Mesenchymal stem cell (in vitro differentiated cells and primary cell): ENCODE results near the gene EFCAB6.

Source experiments
- DNase-seq: peaks from one replicate; pipeline ENCODE4 v3.0.0-alpha.2; 2013
- H2AFZ ChIP-seq: one replicate; pipeline ENCODE4 v1.6.1; 2013; ENCODE audit warnings: low read depth, mild to moderate bottlenecking, control low read depth, inconsistent platforms, low read length, moderate library complexity
- H2AK5ac ChIP-seq: 2 replicates; pipeline ENCODE4 v1.6.1; 2013; ENCODE audit warnings: low read length, moderate library complexity, mild to moderate bottlenecking, inconsistent platforms; ENCODE audit not compliant: severe bottlenecking
- H2BK120ac ChIP-seq: one replicate; pipeline ENCODE4 v1.6.1; 2013; ENCODE audit warnings: low read depth, mild to moderate bottlenecking, inconsistent platforms, low read length, moderate library complexity
- H2BK12ac ChIP-seq, 2 experiments: one replicate each; pipeline ENCODE4 v1.6.1; 2013; ENCODE audit warnings: inconsistent platforms in 2 of 2, low read length in 2 of 2, mild to moderate bottlenecking in 2 of 2, moderate library complexity in 2 of 2, control low read depth in 1 of 2
- H2BK15ac ChIP-seq: one replicate; pipeline ENCODE4 v1.6.1; 2013; ENCODE audit warnings: mild to moderate bottlenecking, low read depth, inconsistent platforms; ENCODE audit not compliant: poor library complexity, severe bottlenecking
- H2BK5ac ChIP-seq: 2 replicates; pipeline ENCODE4 v1.6.1; 2013; ENCODE audit warnings: low read depth, mild to moderate bottlenecking, low read length, control low read depth, inconsistent platforms; ENCODE audit not compliant: poor library complexity, severe bottlenecking
- H3K14ac ChIP-seq, 2 experiments: one replicate each; pipeline ENCODE4 v1.6.1; 2013; ENCODE audit warnings: inconsistent platforms in 2 of 2, low read length in 2 of 2, control low read depth in 1 of 2, mild to moderate bottlenecking in 1 of 2, moderate library complexity in 1 of 2
- H3K18ac ChIP-seq, 2 experiments: one replicate each; pipeline ENCODE4 v1.6.1; 2013; ENCODE audit warnings: inconsistent platforms in 2 of 2, low read length in 2 of 2, control low read depth in 1 of 2, low read depth in 1 of 2, mild to moderate bottlenecking in 1 of 2
- H3K23ac ChIP-seq, 2 experiments: one replicate each; pipeline ENCODE4 v1.6.1; 2013; ENCODE audit warnings: inconsistent platforms in 2 of 2, low read length in 2 of 2, mild to moderate bottlenecking in 2 of 2, moderate library complexity in 2 of 2, control low read depth in 1 of 2
- H3K27ac ChIP-seq: 2 replicates; pipeline ENCODE4 v1.5.1; 2013; ENCODE audit warnings: mild to moderate bottlenecking, moderate library complexity, low read length, control low read depth, inconsistent platforms; ENCODE audit not compliant: poor library complexity, severe bottlenecking
- H3K27me3 ChIP-seq, 2 experiments: 2 replicates each; pipeline versions ENCODE4 v1.6.1 to v1.7.0; 2013; ENCODE audit warnings: low read length in 2 of 2, mild to moderate bottlenecking in 2 of 2, moderate library complexity in 2 of 2, control low read depth in 1 of 2, inconsistent platforms in 1 of 2; ENCODE audit not compliant: control insufficient read depth in 1 of 2, insufficient read depth in 1 of 2
- H3K36me3 ChIP-seq, 2 experiments: 2 replicates each; pipeline versions ENCODE4 v1.6.1 to v1.7.0; 2013; ENCODE audit warnings: low read length in 2 of 2, control low read depth in 1 of 2, inconsistent platforms in 1 of 2, low read depth in 1 of 2, mild to moderate bottlenecking in 1 of 2; ENCODE audit not compliant: insufficient read depth in 2 of 2, control insufficient read depth in 1 of 2
- H3K4ac ChIP-seq, 2 experiments: one replicate each; pipeline ENCODE4 v1.6.1; 2013; ENCODE audit warnings: inconsistent platforms in 2 of 2, low read length in 2 of 2, mild to moderate bottlenecking in 2 of 2, moderate library complexity in 2 of 2, control low read depth in 1 of 2, low read depth in 1 of 2
- H3K4me1 ChIP-seq: 2 replicates; pipeline ENCODE4 v1.6.1; 2013; ENCODE audit warnings: low read depth, low read length, control low read depth; ENCODE audit not compliant: control insufficient read depth, insufficient read depth
- H3K4me2 ChIP-seq: 2 replicates; pipeline ENCODE4 v1.6.1; 2013; ENCODE audit warnings: low read length, mild to moderate bottlenecking, inconsistent platforms; ENCODE audit not compliant: poor library complexity, severe bottlenecking
- H3K4me3 ChIP-seq, 2 experiments: 2 replicates each; pipeline versions ENCODE4 v1.5.1 to v1.7.0; 2013; ENCODE audit warnings: low read length in 2 of 2, mild to moderate bottlenecking in 2 of 2, control low read depth in 1 of 2, low read depth in 1 of 2; ENCODE audit not compliant: insufficient read depth in 1 of 2
- H3K79me1 ChIP-seq: replicated peaks from 2 replicates; pipeline ENCODE4 v1.6.1; 2013; ENCODE audit warnings: mild to moderate bottlenecking, control low read depth, low read length, inconsistent platforms; ENCODE audit not compliant: poor library complexity, severe bottlenecking
- H3K9ac ChIP-seq: 2 replicates; pipeline ENCODE4 v1.7.0; 2013; ENCODE audit warnings: mild to moderate bottlenecking, low read length, moderate library complexity
- H3K9me3 ChIP-seq: 2 replicates; pipeline ENCODE4 v1.7.0; 2013; ENCODE audit warnings: mild to moderate bottlenecking, low read length; ENCODE audit not compliant: control insufficient read depth
- H4K8ac ChIP-seq: one replicate; pipeline ENCODE4 v1.6.1; 2013; ENCODE audit warnings: inconsistent platforms, mild to moderate bottlenecking, low read length, moderate library complexity
- H4K91ac ChIP-seq: one replicate; pipeline ENCODE4 v1.6.1; 2013; ENCODE audit warnings: mild to moderate bottlenecking, low read length, inconsistent platforms
- WGBS: methylation state at CpG from one replicate; pipeline ENCODE4 v1.1.7; 2013; ENCODE audit warnings: mixed read lengths; 5-methylcytosine and 5-hydroxymethylcytosine counted together

The EFCAB6 gene

DNA sequence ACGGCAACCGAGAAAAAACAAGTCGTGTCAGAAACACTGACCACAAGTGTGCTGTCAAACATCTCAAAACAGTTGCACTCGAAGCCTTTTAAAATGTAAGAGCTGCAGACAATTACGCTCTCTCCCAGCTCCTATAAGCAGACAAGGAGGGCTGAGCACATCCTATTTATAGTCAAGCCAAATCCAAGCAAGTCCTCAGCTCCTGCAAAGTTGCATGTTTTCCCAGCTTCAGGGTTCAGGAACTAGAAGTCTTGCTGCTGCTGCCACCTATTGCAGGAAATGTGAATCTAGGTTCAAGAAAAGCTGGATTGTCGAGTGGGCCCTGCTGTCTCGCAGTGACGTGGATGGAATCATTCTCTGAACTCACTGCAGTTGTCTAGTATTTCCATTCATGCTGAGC lies 15.5 kb downstream of the EFCAB6 start:
- Histone ChIP-seq H3K18ac (no peak overlapping the region), H3K9me3 (peaks cover 20% of the 10 kb centered on the region), H2AK5ac (no peak overlapping the region), H3K4me3 (no peak overlapping the region), H4K8ac (no peak overlapping the region), H3K4me1 (peaks cover 3% of the 10 kb centered on the region), H2BK120ac (no peak overlapping the region), H3K4me2 (no peak overlapping the region), H3K23ac (no peak overlapping the region), H3K4ac (no peak overlapping the region), H2BK15ac (no peak overlapping the region), H2AFZ (no peak overlapping the region), H2BK5ac (no peak overlapping the region), H2BK12ac (no peak overlapping the region), H3K79me1 (no peaks in the 10 kb centered on the region), H4K91ac (no peak overlapping the region), H3K36me3 (no peaks in the 10 kb centered on the region), H3K27ac (no peak overlapping the region), H3K14ac (no peak overlapping the region), H3K27me3 (no peaks in the 10 kb centered on the region), H3K9ac (no peak overlapping the region)
- WGBS: 79% methylated on average over 8 of the region's 8 CpGs
- peak; percentile 15 for DNase-seq

DNA sequence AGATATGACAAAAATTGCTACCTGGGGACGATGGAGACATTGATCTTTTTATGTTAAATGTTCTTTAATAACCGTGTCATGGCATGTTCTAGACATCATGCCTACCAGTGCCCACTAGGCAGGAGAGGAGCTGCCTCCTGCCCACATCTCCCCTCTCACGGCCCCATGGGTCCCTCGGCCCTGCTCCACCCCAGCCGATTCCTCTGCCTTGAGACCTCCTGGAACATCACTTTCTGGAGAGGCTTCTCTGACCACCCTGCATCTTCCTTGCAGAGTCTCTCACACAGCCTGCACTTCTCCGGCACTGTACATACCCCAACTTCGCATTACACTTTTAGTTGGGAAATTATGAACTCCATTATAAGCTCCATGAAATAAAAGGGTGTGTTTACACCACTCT lies 16.8 kb downstream of the EFCAB6 start:
- no peak overlapping the region for H3K9ac ChIP-seq
- no peak overlapping the region for H3K23ac ChIP-seq
- no peak overlapping the region for H2BK120ac ChIP-seq
- no peak overlapping the region for H3K18ac ChIP-seq
- no peak overlapping the region for H2AK5ac ChIP-seq
- no peak overlapping the region for H2AFZ ChIP-seq
- no peaks in the 10 kb centered on the region for H3K36me3 ChIP-seq
- H3K27me3 ChIP-seq: no peaks in the 10 kb centered on the region
- H3K27ac ChIP-seq: no peak overlapping the region
- H3K14ac ChIP-seq: no peak overlapping the region
- H2BK12ac ChIP-seq: no peak overlapping the region
- no peaks in the 10 kb centered on the region for H3K79me1 ChIP-seq
- no peak overlapping the region for H4K8ac ChIP-seq
- no peak overlapping the region for H3K4me3 ChIP-seq
- WGBS: 74% methylated on average over 6 of the region's 7 CpGs
- no peak overlapping the region for H3K4ac ChIP-seq
- DNase-seq: no peak
- no peak overlapping the region for H2BK5ac ChIP-seq
- H4K91ac ChIP-seq: no peak overlapping the region
- peaks cover 3% of the 10 kb centered on the region for H3K4me1 ChIP-seq
- no peak overlapping the region for H3K4me2 ChIP-seq
- H3K9me3 ChIP-seq: peaks cover 7% of the 10 kb centered on the region
- no peak overlapping the region for H2BK15ac ChIP-seq

DNA sequence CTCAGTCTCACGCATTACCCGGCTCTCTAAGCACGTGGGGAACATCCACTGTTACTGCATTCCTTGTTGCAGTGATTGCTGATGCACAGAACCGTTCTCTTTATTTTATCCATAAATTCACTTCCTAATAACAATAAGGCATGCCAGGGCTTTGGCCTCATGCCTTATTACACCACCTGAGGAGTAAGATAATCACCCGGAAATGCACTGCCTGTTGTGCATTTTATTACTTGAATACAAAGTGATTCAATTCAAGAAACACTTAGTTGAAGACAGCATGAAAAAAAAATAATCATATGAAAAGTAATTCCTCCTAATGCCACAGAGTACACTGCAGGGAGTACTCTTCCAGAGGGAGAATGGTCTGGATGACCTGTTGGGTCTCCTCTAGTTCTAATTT lies 19.2 kb downstream of the EFCAB6 start:
- Histone ChIP-seq H3K23ac (no peak overlapping the region), H3K4me3 (no peak overlapping the region), H4K8ac (no peak overlapping the region), H3K4me1 (no peaks in the 10 kb centered on the region), H2BK5ac (no peak overlapping the region), H3K4me2 (no peak overlapping the region), H3K79me1 (no peaks in the 10 kb centered on the region), H3K27ac (no peak overlapping the region), H2BK15ac (no peak overlapping the region), H4K91ac (no peak overlapping the region), H2AFZ (no peak overlapping the region), H3K4ac (no peak overlapping the region), H3K27me3 (no peaks in the 10 kb centered on the region), H3K18ac (no peak overlapping the region), H3K36me3 (no peaks in the 10 kb centered on the region), H3K9ac (no peak overlapping the region), H2BK120ac (no peak overlapping the region), H2AK5ac (no peak overlapping the region), H3K9me3 (no peaks in the 10 kb centered on the region), H3K14ac (no peak overlapping the region), H2BK12ac (no peak overlapping the region)
- no peak for DNase-seq
- 38% methylated on average over 4 of the region's 5 CpGs for WGBS

DNA sequence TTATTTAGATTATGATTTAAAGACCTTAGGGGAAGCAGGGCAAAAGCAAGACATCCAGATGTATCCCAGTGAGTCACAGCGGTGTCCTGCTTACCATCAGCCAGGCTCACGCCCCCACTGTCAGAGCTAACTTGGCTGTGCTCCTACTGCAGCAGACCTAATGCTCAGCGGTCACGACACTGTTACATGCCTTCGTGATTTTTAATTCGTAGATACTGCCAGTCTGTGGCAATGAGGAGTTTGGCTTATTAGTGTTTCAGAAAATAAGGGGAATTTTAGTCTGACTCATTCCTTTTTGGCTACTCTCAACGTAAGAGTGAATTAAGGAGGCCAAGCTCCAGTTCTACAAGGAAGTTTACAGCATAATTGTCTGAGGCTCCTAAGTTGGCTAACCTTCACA lies 22.7 kb downstream of the EFCAB6 start:
- no peaks in the 10 kb centered on the region for H3K4me1 ChIP-seq
- no peaks in the 10 kb centered on the region for H3K36me3 ChIP-seq
- H4K8ac ChIP-seq: no peak overlapping the region
- H3K9ac ChIP-seq: peak overlapping the region; percentile 37
- no peak overlapping the region for H4K91ac ChIP-seq
- H2BK120ac ChIP-seq: no peak overlapping the region
- no peak overlapping the region for H3K4ac ChIP-seq
- no peak overlapping the region for H2BK5ac ChIP-seq
- no peak overlapping the region for H3K4me2 ChIP-seq
- no peak overlapping the region for H3K27ac ChIP-seq
- H3K79me1 ChIP-seq: no peaks in the 10 kb centered on the region
- no peaks in the 10 kb centered on the region for H3K9me3 ChIP-seq
- H2AFZ ChIP-seq: no peak overlapping the region
- H2BK12ac ChIP-seq: no peak overlapping the region
- no peak overlapping the region for H2BK15ac ChIP-seq
- no peak overlapping the region for H3K18ac ChIP-seq
- no peak overlapping the region for H2AK5ac ChIP-seq
- no peak overlapping the region for H3K23ac ChIP-seq
- DNase-seq: peak; percentile 72
- H3K27me3 ChIP-seq: no peaks in the 10 kb centered on the region
- 43% methylated on average over 7 of the region's 7 CpGs for WGBS
- H3K4me3 ChIP-seq: no peak overlapping the region
- no peak overlapping the region for H3K14ac ChIP-seq
